Left ventricle myocardium inferior (tissue), 1 donor: ENCODE results near the gene RBMX2. TPM values are rescaled to one million over a fixed set of nuclear protein-coding genes. Genes with fewer than 3 reads are reported as not detected.
"Not testable (repeated sequence)": the region's sequence is repeated elsewhere in the genome, so short reads cannot be mapped to it uniquely, and the experiment has no call there.

Experiments
- DNase-seq: peaks from one replicate; pipeline ENCODE4 v3.0.0-alpha.2; 2020
- H3K27ac ChIP-seq: fragments of 200-600 bp; replicated peaks from 2 replicates; pipeline ENCODE4 v1.8.0; 2021
- H3K27me3 ChIP-seq: fragments of 200-600 bp; 2 replicates; pipeline ENCODE4 v1.8.0; 2021; ENCODE audit warnings: low read depth
- H3K36me3 ChIP-seq: fragments of 200-600 bp; 2 replicates; pipeline ENCODE4 v1.8.0; 2021
- H3K4me1 ChIP-seq: fragments of 200-600 bp; 2 replicates; pipeline ENCODE4 v1.8.0; 2021
- H3K4me3 ChIP-seq: fragments of 200-600 bp; 2 replicates; pipeline ENCODE4 v1.8.0; 2021; ENCODE audit warnings: mild to moderate bottlenecking, moderate library complexity
- H3K9me3 ChIP-seq: fragments of 200-600 bp; replicated peaks from 2 replicates; pipeline ENCODE4 v1.8.0; 2021
- intact Hi-C: fragments of 100-400 bp; cut with micrococcal nuclease; formaldehyde crosslinking; loops from one replicate; pipeline ENCODE4 v1.11.0; 2022
- long read RNA-seq: library from polyadenylated mRNA; unstranded; transcript quantifications from one replicate; pipeline ENCODE4 v2.0.0, GENCODE V29; 2021
- total RNA-seq: library from RNA; stranded (reverse); fragmentation: NEBNext Ultra II Directional; extraction: Animal tissue kit (Norgen Biotek cat#: 25700); gene quantifications from one replicate; pipeline ENCODE4 v1.2.1, GENCODE V29; 2021
- TF ChIP-seq, protein P1 (sequence below): fragments of 200-600 bp; IDR thresholded peaks from 2 replicates; pipeline ENCODE4 v1.8.0; 2021; ENCODE audit warnings: antibody characterized with exemption, mild to moderate bottlenecking, borderline replicate concordance
- donor health status: DM: no; HTN: yes; CAD: no; lungs with severe emphysema.

The RBMX2 gene, protein sequence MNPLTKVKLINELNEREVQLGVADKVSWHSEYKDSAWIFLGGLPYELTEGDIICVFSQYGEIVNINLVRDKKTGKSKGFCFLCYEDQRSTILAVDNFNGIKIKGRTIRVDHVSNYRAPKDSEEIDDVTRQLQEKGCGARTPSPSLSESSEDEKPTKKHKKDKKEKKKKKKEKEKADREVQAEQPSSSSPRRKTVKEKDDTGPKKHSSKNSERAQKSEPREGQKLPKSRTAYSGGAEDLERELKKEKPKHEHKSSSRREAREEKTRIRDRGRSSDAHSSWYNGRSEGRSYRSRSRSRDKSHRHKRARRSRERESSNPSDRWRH
- total RNA-seq = 11.6 TPM
- long read RNA-seq, transcript RBMX2-201 (6 exons, 1,528 nt) = major isoform, 6 of 11 reads
- long read RNA-seq, partial matches to known transcripts = 5 of 11 reads
- long read RNA-seq, other reads (novel, unspliced or antisense) = 0 of 11 reads

DNA sequence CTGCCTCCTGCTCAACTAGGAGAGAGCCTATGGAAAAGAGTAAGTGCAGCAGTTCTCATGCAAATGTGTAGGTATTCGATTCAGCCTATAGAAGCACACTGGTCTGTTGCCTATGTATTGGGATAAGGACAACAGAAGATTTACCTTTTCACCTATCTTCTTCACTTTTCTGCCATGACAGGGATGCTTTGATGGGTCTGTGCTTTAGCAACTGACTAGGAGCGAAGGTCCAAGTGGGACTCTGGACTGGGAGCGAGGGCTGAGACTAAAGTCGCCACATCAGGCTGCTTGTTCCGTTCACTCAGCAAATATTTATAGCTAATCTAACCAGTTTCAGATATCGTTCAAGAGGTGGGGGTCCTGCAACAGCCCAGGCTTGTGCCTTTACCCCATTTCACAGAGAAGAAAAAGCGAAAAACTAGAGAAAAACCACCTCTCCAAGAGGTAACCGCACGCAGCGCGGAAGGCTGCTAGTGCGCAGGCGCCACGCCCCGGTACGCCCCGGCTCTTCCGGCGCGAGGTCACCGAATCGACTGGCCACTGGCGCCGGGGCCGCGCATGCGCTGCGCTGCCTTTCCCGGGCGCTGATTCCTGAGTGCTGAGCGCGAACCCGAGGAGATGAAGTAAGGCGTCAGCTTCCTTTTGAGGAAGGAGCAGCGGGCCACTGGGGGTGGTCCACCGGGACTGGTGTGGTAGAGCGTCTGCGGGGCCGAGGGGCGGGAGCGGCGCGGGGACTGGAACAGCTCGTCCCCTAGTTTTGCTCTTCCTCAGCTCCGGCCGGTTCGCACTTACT, at the start of gene RBMX2:
TSS of gene RBMX2 (plus strand) at position 573 of the 793 bp plus-strand sequence. CDS start at position 619, 46 bp downstream.
- Histone ChIP-seq H3K27ac (peak within 1 kb of the TSS; percentile 83), H3K4me1 (peaks cover 24% of the 10 kb centered on the region)

DNA sequence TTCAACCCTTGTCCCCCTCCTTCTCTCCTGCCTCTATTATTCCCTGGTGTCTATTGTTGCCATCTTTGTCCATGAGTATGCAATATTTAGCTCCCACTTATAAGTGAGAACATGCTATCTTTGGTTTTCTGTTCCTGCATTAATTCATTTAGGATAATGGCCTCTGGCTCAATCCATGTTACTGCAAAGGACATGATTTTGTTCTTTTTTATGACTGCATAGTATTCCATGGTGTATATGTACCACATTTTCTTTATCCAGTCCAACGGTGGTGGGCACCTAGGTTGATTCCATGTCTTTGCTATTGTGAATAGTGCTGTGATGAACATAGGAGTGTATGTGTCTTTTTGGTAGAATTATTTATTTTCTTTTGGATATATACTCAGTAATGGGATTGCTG, 49.7 kb upstream of the RBMX2 start:
- H3K4me1 ChIP-seq, H3K4me3 ChIP-seq, H3K27me3 ChIP-seq, intact Hi-C loops, H3K9me3 ChIP-seq, H3K36me3 ChIP-seq, H3K27ac ChIP-seq, DNase-seq: not testable (repeated sequence)

More for the DNA sequence above, at the start of gene RBMX2:
- intact Hi-C loops = loop anchor here (10.0 kb wide), 1 partner anchor 503 kb away; the partner anchor contains the start of gene ENOX2
- TF ChIP-seq, protein P1, sequence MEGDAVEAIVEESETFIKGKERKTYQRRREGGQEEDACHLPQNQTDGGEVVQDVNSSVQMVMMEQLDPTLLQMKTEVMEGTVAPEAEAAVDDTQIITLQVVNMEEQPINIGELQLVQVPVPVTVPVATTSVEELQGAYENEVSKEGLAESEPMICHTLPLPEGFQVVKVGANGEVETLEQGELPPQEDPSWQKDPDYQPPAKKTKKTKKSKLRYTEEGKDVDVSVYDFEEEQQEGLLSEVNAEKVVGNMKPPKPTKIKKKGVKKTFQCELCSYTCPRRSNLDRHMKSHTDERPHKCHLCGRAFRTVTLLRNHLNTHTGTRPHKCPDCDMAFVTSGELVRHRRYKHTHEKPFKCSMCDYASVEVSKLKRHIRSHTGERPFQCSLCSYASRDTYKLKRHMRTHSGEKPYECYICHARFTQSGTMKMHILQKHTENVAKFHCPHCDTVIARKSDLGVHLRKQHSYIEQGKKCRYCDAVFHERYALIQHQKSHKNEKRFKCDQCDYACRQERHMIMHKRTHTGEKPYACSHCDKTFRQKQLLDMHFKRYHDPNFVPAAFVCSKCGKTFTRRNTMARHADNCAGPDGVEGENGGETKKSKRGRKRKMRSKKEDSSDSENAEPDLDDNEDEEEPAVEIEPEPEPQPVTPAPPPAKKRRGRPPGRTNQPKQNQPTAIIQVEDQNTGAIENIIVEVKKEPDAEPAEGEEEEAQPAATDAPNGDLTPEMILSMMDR = no peak
- Histone ChIP-seq H3K36me3 (peaks cover 10% of the 10 kb centered on the region), H3K4me3 (peak within 1 kb of the TSS; percentile 78), H3K9me3 (no peaks in the 10 kb centered on the region), H3K27me3 (no peaks in the 10 kb centered on the region)
- peak; percentile 73 for DNase-seq

DNA sequence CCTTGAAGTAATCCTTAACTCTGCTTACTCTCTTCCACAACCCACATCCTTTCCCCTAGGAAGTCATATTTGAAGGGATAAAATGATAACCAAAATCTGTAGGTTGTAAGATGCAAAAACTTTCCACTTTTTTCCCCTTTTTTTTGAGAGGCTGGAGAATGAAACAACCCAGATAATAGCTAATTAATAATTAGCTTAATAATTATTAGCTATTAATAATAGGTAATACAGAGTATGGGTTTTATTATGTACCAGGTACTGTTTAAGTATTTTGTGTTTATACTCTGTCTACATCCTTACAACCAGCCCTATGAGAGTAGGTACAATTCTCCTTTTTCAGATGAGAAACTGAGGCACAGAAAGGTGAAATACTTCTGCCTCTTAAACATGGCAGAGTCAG, 25.7 kb upstream of the RBMX2 start:
- no peaks in the 10 kb centered on the region for H3K36me3 ChIP-seq
- no peak overlapping the region for H3K27ac ChIP-seq
- no peak for DNase-seq
- TF ChIP-seq, protein P1 = no peak
- H3K4me1 ChIP-seq = no peaks in the 10 kb centered on the region
- no peaks in the 10 kb centered on the region for H3K27me3 ChIP-seq
- H3K4me3 ChIP-seq = no peak overlapping the region
- no peaks in the 10 kb centered on the region for H3K9me3 ChIP-seq
- intact Hi-C loops = no loop called here

DNA sequence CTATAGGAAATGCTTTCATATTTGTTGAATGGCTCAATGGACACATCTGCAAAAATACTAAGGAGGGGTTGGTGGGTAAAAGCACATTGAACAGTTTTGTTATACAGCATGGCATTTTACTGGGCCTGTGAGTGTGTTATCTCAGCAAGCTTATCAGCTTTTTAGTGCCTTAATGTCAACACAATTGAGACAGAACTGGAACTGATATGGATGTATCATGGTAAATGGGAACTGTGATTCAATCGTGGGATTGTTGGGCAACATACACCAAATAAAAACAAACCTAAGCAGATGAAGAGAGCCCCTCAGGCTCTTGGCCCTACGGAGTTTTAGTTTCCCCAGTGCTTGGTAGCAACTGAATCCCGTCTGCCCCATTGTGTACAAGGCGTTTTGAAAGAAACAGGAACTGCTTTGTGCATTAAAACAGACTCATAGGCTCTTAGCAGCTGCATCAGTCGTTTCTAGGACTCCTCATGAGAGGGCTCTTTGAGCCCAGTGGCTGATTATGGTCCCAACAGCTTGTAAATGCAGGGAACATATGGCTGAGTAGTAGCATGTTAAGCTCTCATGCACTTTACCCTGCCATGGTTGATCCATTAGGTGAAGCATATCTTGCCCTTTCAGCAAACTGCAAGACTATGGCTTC, 23.6 kb upstream of the RBMX2 start:
- H3K36me3 ChIP-seq = no peaks in the 10 kb centered on the region
- H3K9me3 ChIP-seq = no peaks in the 10 kb centered on the region
- no peak overlapping the region for H3K27ac ChIP-seq
- no peaks in the 10 kb centered on the region for H3K27me3 ChIP-seq
- intact Hi-C loops = no loop called here
- TF ChIP-seq, protein P1 = no peak
- no peaks in the 10 kb centered on the region for H3K4me1 ChIP-seq
- no peak for DNase-seq
- no peak overlapping the region for H3K4me3 ChIP-seq

DNA sequence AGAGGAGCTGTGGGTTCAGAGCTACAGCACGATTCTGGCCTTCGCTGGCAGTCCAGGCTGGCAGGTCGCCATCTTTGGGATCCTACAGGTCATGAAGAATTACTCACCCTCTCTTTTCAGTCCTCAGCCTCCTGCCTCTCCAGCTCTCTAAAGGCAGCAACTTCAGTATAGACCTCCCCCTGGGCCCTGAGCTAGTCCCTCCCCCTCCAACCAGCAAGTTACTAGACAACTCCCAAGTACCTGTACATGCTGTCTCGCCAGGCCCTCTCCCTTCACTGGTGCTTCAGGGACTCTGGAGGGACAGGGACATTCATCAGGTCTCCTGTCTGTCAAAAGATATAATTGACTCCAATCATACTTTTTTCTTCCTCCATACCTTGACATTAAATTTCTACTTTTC, 16.3 kb upstream of the RBMX2 start, which contains the start of gene GPR119:
TSS of gene GPR119 (minus strand) at position 155 of the 400 bp plus-strand sequence. CDS start 227 bp downstream, outside the sequence.
- Histone ChIP-seq H3K27ac (no peak within 1 kb of the TSS), H3K27me3 (no peaks in the 10 kb centered on the region), H3K9me3 (no peaks in the 10 kb centered on the region), H3K4me1 (no peaks in the 10 kb centered on the region), H3K36me3 (no peaks in the 10 kb centered on the region), H3K4me3 (no peak within 1 kb of the TSS)
- intact Hi-C loops = no loop called here
- TF ChIP-seq, protein P1 = no peak
- no peak for DNase-seq
